GM19438 (cell line): ENCODE measurements around the gene TEDDM1.
A peak's percentile ranks its signal among the peaks of the same experiment; 100 is the strongest.
"Not testable (repeated sequence)": the region's sequence is repeated elsewhere in the genome, so short reads cannot be mapped to it uniquely, and the experiment has no call there.

Source experiments
- ATAC-seq: cut with Tn5 transposase; IDR thresholded peaks from one replicate; pipeline ENCODE4 v1.9.1; 2021; ENCODE audit warnings: low read depth; ENCODE audit not compliant: unreplicated experiment

The TEDDM1 gene, protein sequence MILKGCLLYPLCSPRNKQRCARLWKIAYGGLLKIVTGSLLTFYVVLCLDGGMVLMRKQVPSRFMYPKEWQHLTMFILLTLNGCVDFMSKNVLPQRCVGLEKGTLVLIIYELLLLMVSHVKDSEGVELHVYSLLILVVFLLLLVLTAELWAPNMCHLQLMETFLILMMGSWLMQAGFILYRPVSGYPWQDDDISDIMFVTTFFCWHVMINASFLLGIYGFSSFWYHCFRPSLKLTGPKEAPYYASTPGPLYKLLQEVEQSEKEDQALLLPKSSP

DNA sequence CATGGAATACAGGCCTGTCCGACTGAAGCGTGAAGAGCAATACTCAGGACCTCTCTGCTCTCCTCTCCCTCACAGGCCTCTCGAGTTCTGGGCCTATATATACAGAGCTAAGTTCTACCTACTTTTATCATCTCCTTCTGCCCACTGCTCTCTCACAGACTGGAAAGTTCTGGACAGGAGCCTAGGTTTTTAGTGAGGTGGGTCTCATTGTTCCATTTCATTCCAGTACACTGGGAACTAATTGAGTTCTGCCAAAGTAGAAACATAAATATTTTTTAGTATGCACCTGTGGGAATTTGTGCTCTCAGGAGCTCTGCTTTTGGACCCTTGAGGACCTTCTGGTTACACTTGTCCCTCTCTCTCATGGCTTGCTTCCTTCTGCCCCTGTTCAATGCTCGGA, at the start of gene TEDDM1:
Gene TEDDM1 (minus strand): TSS at position 101 of the 400 bp plus-strand sequence. CDS start 182 bp downstream, outside the sequence.
- ATAC-seq: no peak

DNA sequence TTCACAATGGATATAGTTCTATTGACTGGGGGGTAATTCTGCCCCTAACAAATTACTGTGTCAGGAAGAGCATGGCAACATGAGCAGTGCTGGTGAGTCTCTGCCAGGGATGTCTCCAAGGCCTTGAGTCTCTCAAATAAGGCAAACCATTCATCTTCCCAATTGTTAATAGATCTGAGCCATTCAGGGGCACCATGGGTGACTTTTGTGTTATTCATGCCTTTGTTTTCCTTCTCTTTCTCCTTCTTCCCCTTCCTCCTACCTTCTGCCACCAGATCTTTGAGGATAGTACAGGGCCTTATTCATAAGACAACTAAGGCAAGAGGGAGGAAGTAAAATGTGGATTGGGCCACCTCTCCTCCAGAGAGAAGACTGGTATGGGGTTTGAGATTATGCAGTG, 49.6 kb upstream of the TEDDM1 start, which contains the start of gene RGSL1:
Gene RGSL1 (plus strand): TSS at position 60 of the 400 bp plus-strand sequence. CDS start 20 bp downstream, at position 80.
- ATAC-seq: no peak

DNA sequence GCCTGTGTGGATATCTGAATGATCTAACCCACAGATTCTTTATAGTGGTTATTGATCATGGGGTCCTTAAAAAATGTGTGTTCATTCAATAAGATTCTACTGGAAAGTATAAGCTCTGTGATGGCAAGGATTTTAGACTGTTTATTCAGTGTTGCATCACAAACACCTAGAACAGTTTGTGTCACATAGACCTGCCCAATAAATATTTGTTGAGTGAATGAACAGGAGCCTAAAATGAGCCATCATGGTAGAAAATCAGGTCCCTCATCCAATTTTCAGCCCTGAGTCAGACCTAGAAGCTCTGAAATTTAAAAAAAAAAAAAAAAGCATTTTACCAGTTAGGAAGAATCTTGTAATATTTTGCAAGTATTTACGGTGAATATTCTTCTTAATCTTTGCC, 47.2 kb upstream of the TEDDM1 start:
- ATAC-seq: no peak

DNA sequence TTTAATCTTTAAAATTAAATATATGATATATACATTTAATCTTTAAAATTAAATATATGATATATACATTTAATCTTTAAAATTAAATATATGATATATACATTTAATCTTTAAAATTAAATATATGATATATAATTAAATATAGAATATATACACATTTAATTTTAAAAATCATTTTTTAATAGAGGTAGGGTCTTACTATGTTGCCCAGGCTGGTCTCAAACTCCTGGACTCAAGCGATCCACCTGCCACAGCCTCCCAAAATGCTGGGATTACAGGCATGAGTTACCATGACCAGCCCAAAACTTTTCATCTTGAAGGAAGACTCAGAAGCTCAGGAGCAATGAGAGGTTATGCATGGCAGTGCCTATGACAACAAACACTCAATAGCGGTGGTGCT, 46.7 kb upstream of the TEDDM1 start:
- not testable (repeated sequence) for ATAC-seq

DNA sequence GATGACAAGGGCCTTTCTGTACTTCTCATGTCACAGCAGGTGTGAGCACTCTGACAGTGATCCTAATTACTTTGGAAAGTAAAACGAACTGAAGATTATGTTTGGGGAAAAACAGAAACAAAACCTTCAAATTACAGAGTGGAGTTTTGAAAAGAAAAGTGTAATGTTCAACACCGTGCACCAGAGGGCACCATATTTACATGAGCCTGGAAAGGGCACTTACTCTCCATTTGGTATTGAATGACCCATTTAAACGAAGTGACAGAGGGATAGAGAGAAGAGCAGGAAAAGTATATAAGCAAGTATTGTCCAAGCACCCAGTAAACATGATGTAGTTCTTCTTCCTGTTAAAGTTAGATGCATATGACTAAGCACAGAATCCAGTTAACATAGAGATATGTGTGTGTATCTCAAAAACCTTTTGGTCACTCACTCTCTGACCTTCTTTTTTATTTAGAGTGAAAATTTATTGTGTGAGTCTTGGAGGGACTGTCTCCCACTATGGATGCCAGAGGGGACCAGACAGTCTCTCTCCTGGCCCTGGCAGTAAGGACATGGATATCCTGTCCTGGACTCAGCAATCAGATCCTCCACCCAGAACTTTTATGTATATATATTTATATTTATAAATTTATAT, 45.7 kb upstream of the TEDDM1 start:
- no peak for ATAC-seq

DNA sequence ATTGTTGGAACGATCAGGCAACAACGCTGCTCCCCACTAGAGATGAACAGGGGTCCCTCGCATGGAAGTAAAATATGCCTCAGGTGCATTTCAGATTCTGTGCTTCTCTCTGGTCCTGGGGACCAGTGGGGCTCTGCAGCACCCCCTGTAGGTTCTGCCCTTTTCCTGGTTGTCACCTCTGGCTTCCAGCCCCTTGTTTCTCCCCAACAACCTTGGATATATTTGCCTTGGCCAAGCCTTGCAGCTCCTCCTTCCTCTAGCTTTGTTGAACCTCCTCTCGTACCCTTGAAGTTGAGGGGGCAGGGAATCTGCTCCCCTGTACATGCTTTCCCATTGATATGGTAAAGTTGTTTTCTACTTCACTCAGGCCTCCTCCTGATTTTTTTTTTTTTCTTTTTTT, 44.0 kb upstream of the TEDDM1 start:
- ATAC-seq: no peak

DNA sequence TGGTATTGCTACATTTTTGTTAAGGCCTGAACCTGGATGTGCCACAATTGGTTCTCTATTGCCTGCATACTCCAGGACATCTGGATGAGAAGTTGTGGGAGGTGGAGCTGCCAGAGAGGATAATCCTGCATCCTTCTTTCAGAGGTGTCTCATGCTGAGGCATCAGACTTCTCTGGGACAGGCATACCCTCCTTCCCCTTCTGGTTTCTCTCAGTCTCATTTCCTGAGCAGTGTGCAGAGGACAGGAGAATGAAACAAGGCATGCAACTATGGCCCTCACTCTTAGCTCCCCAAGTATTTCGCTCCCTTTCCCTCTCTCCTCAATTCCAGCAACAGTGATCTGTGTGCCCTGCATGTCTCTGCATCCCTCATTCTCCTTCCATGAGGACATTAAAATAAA, 41.9 kb upstream of the TEDDM1 start:
- ATAC-seq: no peak

DNA sequence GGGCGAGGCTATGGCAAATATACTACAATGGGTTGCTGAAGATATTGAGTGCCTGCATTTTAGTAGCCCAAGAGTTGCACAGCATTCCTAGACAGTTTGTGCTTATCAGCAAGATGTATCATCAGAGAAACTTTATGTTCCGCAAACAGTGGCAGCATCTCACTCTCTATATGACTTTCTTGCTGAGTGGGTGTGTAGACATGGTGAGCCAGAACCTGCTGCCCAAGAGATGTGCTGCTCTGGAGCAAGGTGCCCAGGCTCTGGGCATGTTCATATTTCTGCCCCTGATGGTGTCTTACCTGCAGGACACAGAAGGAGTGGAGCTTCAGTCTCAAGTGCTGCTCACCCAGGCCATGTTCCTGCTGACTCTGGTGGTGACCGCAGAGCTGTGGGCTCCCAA, 41.3 kb upstream of the TEDDM1 start:
- no peak for ATAC-seq

DNA sequence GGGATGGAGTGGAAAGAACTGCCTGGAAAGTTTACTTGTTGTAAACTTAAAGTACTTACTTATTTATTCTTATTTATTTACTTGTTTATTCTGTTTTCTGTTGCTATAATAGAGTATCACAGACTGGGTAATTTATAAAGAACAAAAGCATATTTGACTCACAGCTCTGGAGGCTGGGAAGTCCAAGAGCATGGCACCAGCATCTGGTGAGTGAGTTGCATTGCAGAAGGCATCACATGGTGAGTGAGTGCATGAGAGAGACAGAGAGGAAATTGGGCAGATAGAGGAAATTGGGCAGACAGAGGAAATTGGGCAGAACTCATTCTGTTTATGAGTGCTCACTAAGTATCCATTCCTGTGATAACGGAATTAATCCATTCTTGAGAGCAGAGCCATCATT, 37.9 kb upstream of the TEDDM1 start:
- no peak for ATAC-seq

DNA sequence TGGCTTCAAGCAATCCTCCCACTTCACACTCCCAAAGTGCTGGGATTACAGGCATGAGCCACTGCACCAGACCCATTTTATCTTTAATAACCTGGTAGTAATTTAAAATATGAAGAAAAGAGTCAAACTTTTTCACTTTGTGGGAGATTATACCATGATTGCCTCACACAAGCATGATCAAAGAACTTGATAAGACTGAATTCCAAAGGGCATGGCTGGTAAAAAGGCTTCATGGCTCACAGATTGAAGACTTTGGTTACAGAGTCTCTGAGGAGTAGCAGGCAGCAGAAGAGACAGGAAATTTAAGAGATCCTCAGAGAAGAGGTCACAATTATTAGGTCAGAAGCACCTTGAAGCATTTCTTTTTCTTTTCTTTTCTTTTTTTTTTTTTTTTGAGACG, 33.1 kb upstream of the TEDDM1 start:
- ATAC-seq: no peak

DNA sequence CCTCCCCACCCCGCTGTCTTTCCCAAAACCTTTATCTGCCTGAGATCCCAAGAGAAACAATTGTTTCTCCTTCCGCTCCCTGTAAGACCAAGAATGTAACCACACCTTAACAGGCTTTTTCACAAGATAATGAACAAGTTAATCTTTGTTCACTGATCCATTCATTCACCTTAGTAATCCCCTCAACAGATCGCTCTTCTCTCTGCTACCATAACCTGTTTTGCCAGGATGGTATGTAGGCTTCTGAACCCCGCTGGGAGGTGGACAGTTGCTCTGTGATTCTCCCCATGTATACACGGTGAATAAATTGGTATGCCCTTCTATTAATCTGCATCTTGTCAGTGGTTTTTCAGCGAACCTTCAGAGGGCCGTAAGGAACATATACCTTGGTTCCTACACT, 30.8 kb upstream of the TEDDM1 start:
- no peak for ATAC-seq

DNA sequence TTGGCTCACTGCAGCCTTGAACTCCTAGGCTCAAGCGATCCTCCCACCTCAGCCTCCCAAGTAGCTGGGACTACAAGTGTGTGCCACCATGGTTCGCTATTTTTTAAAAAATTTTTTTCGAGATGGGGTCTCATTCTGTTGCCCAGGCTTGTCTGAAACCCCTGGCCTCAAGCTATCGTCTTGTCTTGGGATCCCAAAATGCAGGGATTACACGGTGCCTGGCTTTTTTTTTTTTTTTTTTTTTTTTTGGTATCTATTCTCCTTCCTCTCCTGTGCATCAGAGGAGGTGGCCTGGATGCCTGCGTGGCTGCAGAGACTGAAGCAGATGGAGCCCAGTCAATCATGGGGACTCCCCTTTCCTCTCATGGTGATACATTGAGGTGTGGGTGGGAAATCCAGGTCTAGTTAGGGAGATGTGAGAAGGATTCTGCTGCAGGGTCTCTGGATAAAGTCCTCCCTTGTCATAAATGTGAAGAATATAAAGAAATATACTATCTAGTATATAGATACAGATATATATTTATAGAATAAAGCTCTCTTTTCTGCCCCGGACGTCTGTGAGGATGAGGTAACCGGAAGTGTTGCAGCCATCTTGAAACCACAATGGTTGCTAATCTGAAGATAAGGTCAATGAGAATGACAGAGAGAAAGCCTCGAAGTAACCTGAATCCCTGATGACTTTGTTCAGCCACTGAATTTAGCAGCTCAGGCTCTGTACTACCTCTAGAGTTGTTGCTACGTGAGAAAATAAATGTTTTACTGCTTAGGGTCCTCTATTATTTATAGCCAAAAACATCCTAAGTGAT, 30.0 kb upstream of the TEDDM1 start:
- no peak for ATAC-seq

DNA sequence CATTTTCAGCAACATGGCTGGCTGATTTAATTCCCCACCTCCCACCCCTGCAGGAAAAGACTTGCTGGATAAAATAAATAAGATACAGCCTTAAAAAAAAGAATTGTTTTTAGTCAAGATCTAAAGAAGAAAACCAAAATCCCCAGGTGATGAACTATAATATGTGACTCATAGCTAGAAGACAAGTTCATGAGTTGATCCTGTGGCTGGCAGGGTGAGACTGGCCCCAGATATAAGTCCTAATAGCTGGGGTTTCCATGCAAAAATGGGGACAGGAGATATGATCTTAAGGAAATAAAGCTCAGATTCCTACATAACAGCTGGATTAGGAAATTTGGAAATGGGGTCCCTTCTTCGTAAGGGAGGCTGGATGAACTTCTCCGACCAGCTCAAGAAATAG, 27.6 kb upstream of the TEDDM1 start:
- ATAC-seq: no peak

DNA sequence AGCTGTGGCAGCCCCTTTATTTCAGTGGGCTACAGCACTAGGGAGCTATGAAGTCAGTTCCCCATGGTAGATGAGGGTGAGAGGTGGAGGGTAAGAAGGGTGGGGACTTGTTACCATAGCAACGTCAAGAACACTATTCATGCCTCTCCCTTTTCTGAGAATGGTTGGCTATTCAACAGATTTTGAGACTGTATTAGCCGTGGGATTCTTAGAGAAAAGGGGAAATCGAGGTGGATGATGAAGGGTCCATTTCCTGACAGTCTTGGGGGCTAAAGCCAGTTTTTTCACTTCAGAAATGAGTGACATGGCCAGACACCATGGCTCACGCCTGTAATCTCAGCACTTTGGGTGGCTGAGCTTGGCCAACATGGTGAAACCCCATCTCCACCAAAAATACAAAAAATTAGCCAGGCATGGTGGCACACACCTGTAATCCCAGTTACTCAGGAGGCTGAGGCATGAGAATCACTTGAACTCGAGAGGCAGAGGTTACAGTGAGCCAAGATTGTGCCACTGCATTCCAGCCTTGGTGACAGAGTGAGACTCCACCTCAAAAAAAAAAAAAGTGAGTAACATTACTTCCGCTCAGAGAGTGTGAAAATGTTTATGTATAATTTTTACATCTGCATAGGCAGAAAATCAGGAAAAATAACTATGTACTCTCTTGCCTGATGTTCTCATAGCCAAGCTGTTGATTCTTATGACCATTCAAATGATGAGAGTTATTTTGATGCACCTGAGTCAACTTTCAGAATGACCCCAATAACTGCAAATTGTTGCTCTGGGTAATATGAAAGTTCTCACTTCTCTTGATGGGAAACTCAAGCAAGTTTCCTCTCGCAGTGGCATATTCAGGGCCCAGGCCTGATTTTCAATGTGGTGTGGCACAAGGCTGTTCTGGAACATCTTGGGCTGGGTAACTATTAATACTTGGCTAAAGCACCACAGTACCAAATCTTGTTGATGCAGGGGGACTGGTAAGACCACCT, 26.3 kb upstream of the TEDDM1 start:
- ATAC-seq: peak; percentile 69

DNA sequence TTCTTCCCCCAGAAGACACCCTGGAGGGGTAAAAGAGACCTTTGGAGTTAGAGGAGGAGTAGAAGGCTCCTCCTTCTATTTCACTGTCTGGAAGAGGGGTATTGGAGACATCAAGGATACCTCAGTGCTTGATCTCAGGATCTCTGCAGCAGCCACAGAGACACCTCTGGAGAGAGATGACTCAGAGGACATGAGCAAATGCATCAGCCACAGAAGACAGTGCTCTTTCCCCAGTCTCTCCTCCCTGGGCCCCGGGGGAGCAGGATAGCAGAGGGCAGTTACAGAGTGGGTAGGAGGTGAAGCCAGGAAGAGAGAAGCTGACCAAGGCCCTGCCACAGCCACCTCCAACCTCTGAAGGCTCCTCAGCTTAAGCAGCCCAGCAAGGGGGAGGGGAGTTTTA, 15.3 kb upstream of the TEDDM1 start:
- ATAC-seq: no peak

DNA sequence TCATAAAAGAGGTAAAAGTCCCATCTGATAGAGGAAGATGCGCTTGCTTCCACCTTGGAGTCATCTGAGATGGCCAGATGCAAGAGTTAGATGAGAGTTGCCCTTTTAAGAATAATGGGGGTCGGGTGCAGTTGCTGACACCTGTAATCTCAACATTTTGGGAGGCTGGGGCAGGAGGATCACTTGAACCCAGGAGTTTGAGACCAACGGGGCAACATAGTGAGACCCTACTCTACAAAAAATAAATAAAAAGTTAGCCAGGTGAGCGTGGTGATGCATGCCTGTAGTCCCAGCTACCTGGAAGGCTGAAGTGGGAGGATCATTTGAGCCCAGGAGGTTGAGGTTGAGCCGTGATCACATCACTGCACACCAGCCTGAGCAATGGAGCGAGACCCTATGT, 13.5 kb upstream of the TEDDM1 start:
- no peak for ATAC-seq

DNA sequence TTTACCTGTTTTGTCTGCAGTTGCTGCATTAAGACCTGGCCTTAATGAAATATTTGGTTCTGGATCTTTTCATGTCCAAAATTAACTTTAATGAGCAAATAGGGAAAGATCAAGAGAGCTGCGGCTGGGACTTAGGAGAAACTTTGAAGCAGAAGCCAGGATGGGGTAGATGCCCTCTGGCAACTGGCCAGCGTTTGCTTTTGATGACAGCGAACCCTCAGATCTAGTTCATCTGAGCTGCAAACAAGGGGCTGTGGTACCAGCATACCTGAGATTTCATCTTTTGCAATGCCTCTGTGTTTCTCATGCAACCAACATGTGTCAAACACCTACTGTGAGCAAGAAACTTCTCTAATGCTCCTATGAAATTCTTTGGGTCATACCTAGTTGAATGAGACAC, 13.0 kb upstream of the TEDDM1 start:
- no peak for ATAC-seq

DNA sequence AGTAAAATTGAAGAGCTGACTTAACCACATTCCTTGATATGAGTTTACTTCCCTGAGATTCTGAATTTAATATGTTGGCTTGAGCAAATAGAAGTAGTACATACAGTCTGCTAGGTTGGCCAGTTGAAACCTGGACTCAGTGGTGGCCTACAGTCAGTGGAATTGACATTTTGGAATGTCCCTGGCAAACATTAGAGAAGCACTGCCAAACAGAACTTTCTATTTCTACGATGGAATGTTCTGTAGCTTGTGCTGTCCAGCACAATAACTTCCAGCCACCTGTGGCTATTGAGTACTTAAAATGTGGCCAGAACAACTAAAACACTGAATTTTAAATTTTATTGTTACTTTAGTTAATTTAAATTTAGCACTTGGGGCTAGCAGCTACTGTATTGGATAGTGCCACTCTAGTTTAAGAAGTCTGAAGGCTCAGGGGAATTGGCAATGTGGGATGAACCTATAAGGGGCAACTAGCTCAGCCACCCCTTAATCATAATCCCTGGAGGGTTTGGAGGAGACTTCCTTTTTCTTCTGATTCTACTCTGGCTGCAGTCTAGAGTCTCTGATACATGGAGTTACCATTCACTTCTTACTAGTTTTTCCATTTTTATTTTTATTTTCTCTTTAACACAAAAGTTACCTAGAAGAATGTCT, 10.3 kb upstream of the TEDDM1 start:
- no peak for ATAC-seq

DNA sequence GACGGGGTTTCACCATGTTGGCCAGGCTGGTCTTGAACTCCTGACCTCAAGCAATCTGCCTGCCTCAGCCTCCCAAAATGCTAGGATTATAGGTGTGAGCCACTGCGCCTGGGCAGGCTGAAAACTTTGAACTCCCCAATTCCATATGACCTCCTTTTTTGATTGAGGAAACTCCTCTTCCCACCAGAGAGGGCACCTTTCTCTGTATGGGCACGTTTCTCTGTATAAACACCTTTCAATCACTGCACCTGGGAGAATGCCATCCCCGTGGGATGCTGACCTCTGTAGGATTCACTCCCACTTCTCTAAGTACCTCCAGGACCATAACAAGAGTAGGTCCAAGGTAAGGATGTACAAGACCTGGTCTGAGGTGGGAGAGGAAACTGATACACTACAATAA, 9.7 kb upstream of the TEDDM1 start:
- no peak for ATAC-seq
